Measurements from ENCODE around the gene DUSP18.
A peak's percentile ranks its signal among the peaks of the same experiment; 100 is the strongest.
"Not testable (repeated sequence)": the region's sequence is repeated elsewhere in the genome, so short reads cannot be mapped to it uniquely, and the experiment has no call there.

The DUSP18 gene

DNA sequence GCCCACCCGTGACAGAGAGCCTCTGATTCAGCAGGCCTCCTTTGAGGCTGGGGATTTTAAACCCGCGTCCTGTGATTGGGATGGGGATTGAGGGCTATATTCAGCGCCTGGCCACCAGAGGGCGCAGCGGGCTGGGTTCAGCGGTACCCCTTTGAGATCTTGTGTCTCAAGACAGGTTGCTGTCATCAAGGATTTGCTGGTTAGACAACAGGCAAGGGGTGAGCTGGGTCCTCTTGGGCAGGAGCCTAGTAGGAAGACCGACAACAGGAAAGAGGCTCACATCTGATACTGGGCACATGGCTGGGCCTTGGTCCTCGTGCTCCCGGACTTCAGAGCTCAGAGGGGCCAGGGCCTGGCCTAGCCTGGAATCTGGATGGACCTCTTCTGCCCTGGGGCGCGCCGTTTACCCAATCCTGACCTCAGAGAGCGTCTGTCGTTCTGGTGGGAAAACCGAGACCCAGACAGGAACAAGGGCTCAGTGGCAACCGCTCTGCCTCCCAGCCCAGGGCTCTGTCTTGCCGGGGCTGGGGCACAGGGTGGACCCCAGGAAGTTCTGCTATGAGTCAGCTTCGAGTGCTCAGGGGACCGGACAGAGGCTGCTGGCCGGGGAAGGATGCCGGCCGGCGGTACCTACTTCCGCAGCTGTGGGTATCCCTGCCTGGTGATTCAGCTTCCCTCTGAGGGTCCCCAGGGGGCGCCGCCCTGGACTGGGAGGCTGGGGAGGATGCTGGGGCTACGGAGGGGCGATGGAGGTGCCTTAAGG is 33.0 kb downstream of the DUSP18 start:
- H3K4me2 ChIP-seq (ENCODE audit: low read length) = peak overlapping the region; percentile 76
- H3K9me3 ChIP-seq (ENCODE audit: low read length) = no peaks in the 10 kb centered on the region
- peaks cover 25% of the 10 kb centered on the region for H3K4me1 ChIP-seq (ENCODE audit: insufficient read depth, low read length, severe bottlenecking)
- no peaks in the 10 kb centered on the region for H3F3A ChIP-seq (ENCODE audit: insufficient read depth, low read length)
- no peaks in the 10 kb centered on the region for H3K79me2 ChIP-seq (ENCODE audit: insufficient read depth, low read length)
- H3K27ac ChIP-seq (ENCODE audit: low read depth, low read length, poor library complexity, severe bottlenecking) = peak overlapping the region; percentile 35
- H3K9ac ChIP-seq (ENCODE audit: low read length) = peak overlapping the region; percentile 46
- no peaks in the 10 kb centered on the region for H3K27me3 ChIP-seq (ENCODE audit: insufficient read depth, low read length)
- H3K36me3 ChIP-seq (ENCODE audit: insufficient read depth, low read length) = no peaks in the 10 kb centered on the region
- peak overlapping the region; percentile 68; the same call in 1 of the 2 replicates for H2AFZ ChIP-seq (ENCODE audit: low read length)
- no peak for TF ChIP-seq EZH2 (IDR thresholded peaks at IDR 0.05; ENCODE audit: borderline replicate concordance, low read length)
- TF ChIP-seq, protein P1, sequence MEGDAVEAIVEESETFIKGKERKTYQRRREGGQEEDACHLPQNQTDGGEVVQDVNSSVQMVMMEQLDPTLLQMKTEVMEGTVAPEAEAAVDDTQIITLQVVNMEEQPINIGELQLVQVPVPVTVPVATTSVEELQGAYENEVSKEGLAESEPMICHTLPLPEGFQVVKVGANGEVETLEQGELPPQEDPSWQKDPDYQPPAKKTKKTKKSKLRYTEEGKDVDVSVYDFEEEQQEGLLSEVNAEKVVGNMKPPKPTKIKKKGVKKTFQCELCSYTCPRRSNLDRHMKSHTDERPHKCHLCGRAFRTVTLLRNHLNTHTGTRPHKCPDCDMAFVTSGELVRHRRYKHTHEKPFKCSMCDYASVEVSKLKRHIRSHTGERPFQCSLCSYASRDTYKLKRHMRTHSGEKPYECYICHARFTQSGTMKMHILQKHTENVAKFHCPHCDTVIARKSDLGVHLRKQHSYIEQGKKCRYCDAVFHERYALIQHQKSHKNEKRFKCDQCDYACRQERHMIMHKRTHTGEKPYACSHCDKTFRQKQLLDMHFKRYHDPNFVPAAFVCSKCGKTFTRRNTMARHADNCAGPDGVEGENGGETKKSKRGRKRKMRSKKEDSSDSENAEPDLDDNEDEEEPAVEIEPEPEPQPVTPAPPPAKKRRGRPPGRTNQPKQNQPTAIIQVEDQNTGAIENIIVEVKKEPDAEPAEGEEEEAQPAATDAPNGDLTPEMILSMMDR (IDR thresholded peaks at IDR 0.05; ENCODE audit: low read length) = peak; percentile 88
- H3K4me3 ChIP-seq (ENCODE audit: low read depth, low read length, poor library complexity, severe bottlenecking) = peak overlapping the region; percentile 67
- no peaks in the 10 kb centered on the region for H4K20me1 ChIP-seq (ENCODE audit: insufficient read depth, low read length)
- no peaks in the 10 kb centered on the region for H3K9me2 ChIP-seq (ENCODE audit: low read depth, low read length)

DNA sequence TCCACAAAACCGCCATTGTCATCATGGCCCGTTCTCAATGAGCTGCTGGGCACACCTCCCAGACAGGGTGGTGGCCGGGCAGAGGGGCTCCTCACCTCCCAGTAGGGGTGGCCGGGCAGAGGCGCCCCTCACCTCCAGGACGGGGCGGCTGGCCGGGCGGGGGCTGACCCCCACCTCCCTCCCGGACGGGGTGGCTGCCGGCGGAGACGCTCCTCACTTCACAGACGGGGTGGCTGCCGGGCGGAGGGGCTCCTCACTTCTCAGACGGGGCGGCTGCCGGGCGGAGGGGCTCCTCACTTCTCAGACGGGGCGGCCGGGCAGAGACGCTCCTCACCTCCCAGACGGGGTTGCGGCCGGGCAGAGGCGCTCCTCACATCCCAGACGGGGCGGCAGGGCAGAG is 36.2 kb downstream of the DUSP18 start:
- H2AFZ ChIP-seq (ENCODE audit: low read length); H3K4me2 ChIP-seq (ENCODE audit: low read length); H3K9me2 ChIP-seq (ENCODE audit: low read depth, low read length); H3F3A ChIP-seq (ENCODE audit: insufficient read depth, low read length); H3K9me3 ChIP-seq (ENCODE audit: low read length); H4K20me1 ChIP-seq (ENCODE audit: insufficient read depth, low read length); H3K79me2 ChIP-seq (ENCODE audit: insufficient read depth, low read length); H3K9ac ChIP-seq (ENCODE audit: low read length); H3K4me3 ChIP-seq (ENCODE audit: low read depth, low read length, poor library complexity, severe bottlenecking); H3K27me3 ChIP-seq (ENCODE audit: insufficient read depth, low read length); H3K36me3 ChIP-seq (ENCODE audit: insufficient read depth, low read length); H3K27ac ChIP-seq (ENCODE audit: low read depth, low read length, poor library complexity, severe bottlenecking): not testable (repeated sequence)
- H3K4me1 ChIP-seq (ENCODE audit: insufficient read depth, low read length, severe bottlenecking) = peaks cover 18% of the 10 kb centered on the region

DNA sequence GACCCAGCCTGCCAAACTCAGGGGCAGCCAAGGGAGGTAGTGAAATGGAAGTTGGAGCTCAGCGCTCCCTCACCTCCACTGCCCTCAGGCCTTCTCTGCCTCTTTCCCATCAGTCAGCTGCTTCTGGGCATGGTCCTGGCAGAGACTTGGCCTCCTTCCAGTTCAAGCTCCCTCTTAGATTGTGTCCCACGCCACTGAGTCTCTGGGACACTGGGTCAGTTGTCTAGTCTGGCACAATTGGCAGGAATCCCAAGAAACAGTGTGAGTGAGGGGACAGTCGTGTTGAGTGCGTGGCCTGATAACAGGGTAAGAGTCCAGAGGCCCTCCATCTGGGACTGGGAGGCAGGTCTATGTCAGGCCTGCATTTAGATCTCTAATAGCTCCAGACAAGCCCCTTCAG is 39.2 kb downstream of the DUSP18 start:
- H3K9me2 ChIP-seq (ENCODE audit: low read depth, low read length) = no peaks in the 10 kb centered on the region
- H2AFZ ChIP-seq (ENCODE audit: low read length) = no peak overlapping the region

More for the DNA sequence above, 39.2 kb downstream of the DUSP18 start:
- no peak overlapping the region for H3K9ac ChIP-seq (ENCODE audit: low read length)
- no peaks in the 10 kb centered on the region for H3K4me1 ChIP-seq (ENCODE audit: insufficient read depth, low read length, severe bottlenecking)
- no peaks in the 10 kb centered on the region for H4K20me1 ChIP-seq (ENCODE audit: insufficient read depth, low read length)
- no peaks in the 10 kb centered on the region for H3F3A ChIP-seq (ENCODE audit: insufficient read depth, low read length)
- no peak overlapping the region for H3K4me3 ChIP-seq (ENCODE audit: low read depth, low read length, poor library complexity, severe bottlenecking)
- no peaks in the 10 kb centered on the region for H3K27me3 ChIP-seq (ENCODE audit: insufficient read depth, low read length)
- H3K36me3 ChIP-seq (ENCODE audit: insufficient read depth, low read length) = no peaks in the 10 kb centered on the region
- H3K4me2 ChIP-seq (ENCODE audit: low read length) = no peak overlapping the region
- H3K27ac ChIP-seq (ENCODE audit: low read depth, low read length, poor library complexity, severe bottlenecking) = no peak overlapping the region
- TF ChIP-seq EZH2 (IDR thresholded peaks at IDR 0.05; ENCODE audit: borderline replicate concordance, low read length) = no peak
- TF ChIP-seq, protein P1 (IDR thresholded peaks at IDR 0.05; ENCODE audit: low read length) = no peak
- no peaks in the 10 kb centered on the region for H3K79me2 ChIP-seq (ENCODE audit: insufficient read depth, low read length)
- H3K9me3 ChIP-seq (ENCODE audit: low read length) = no peaks in the 10 kb centered on the region
